IMR-90 (cell line): ENCODE results near the gene NINJ2. TPM values are rescaled to one million over a fixed set of nuclear protein-coding genes. Genes with fewer than 3 reads are reported as not detected.

ENCODE experiments used
- ATAC-seq: fragments of 200-7000 bp; cut with Tn5 transposase; 2 replicates; pipeline ENCODE4 v1.9.1; 2020; ENCODE audit warnings: low read depth, mild to moderate bottlenecking, moderate library complexity
- BruUV-seq: library from RNA; stranded (reverse); fragments of 400-500 nt; replicated peaks from 2 replicates; lab custom pipeline; 2021; lab: Mats Ljungman, UMichigan
- CTCF ChIA-PET: fragments of 300-600 bp; formaldehyde crosslinking; extraction: SDS; loops from one replicate; lab custom pipeline; 2021; ENCODE audit warnings: antibody characterized with exemption; lab: Yijun Ruan, JAX
- POLR2A ChIA-PET: fragments of 300-600 bp; sonication (Branson Sonifier 250); formaldehyde crosslinking; loops from one replicate; lab custom pipeline; 2022; ENCODE audit warnings: antibody characterized with exemption; ENCODE audit not compliant: unreplicated experiment; lab: Charles Lee
- DNase-seq: peaks from one replicate; pipeline ENCODE4 v3.0.0; 2013
- H2AFZ ChIP-seq: replicated peaks from 2 replicates; pipeline ENCODE3; 2013; ENCODE audit warnings: low read length, mild to moderate bottlenecking; ENCODE audit not compliant: poor library complexity
- H2AK5ac ChIP-seq: 2 replicates; pipeline ENCODE4 v1.6.1; 2013; ENCODE audit warnings: low read depth, low read length, inconsistent platforms
- H2AK9ac ChIP-seq: replicated peaks from 2 replicates; pipeline ENCODE3; 2013; ENCODE audit warnings: mild to moderate bottlenecking, low read depth, low read length, moderate library complexity; ENCODE audit not compliant: poor library complexity
- H2BK120ac ChIP-seq: 2 replicates; pipeline ENCODE4 v1.6.1; 2013; ENCODE audit warnings: low read depth, low read length, inconsistent platforms
- H2BK15ac ChIP-seq: 3 replicates; pipeline ENCODE4 v1.6.1; 2013; ENCODE audit warnings: low read depth, low read length, inconsistent platforms
- H2BK20ac ChIP-seq: 2 replicates; pipeline ENCODE4 v1.6.1; 2013; ENCODE audit warnings: low read depth, mild to moderate bottlenecking, inconsistent platforms, low read length, moderate library complexity
- H2BK5ac ChIP-seq: 2 replicates; pipeline ENCODE4 v1.6.1; 2013; ENCODE audit warnings: mild to moderate bottlenecking, low read depth, low read length, inconsistent platforms; ENCODE audit not compliant: poor library complexity, severe bottlenecking
- H3K14ac ChIP-seq: replicated peaks from 2 replicates; pipeline ENCODE4 v1.6.1; 2013; ENCODE audit warnings: low read depth, low read length, inconsistent platforms
- H3K18ac ChIP-seq: 2 replicates; pipeline ENCODE4 v1.6.1; 2013; ENCODE audit warnings: low read depth, low read length, control low read depth
- H3K23ac ChIP-seq: 2 replicates; pipeline ENCODE4 v1.6.1; 2013; ENCODE audit warnings: low read depth, low read length, inconsistent platforms
- H3K27ac ChIP-seq: 2 replicates; pipeline ENCODE4 v1.5.1; 2013; ENCODE audit warnings: mild to moderate bottlenecking, control low read depth, low read length; ENCODE audit not compliant: insufficient read depth
- H3K27me3 ChIP-seq: 2 replicates; pipeline ENCODE4 v1.6.1; 2013; ENCODE audit warnings: low read length; ENCODE audit not compliant: control insufficient read depth, insufficient read depth
- H3K36me3 ChIP-seq: 2 replicates; pipeline ENCODE4 v1.6.1; 2013; ENCODE audit warnings: low read length, mixed read lengths; ENCODE audit not compliant: control insufficient read depth, insufficient read depth
- H3K4ac ChIP-seq: 2 replicates; pipeline ENCODE4 v1.6.1; 2013; ENCODE audit warnings: low read depth, low read length, inconsistent platforms
- H3K4me1 ChIP-seq: 2 replicates; pipeline ENCODE4 v1.6.1; 2013; ENCODE audit warnings: low read length, mixed read lengths; ENCODE audit not compliant: control insufficient read depth, insufficient read depth
- H3K4me2 ChIP-seq: 2 replicates; pipeline ENCODE4 v1.6.1; 2013; ENCODE audit warnings: low read depth, mild to moderate bottlenecking, control low read depth, low read length, moderate library complexity
- H3K4me3 ChIP-seq: 2 replicates; pipeline ENCODE4 v1.5.1; 2013; ENCODE audit warnings: low read depth, mild to moderate bottlenecking, control low read depth, low read length, moderate library complexity; ENCODE audit not compliant: insufficient read depth
- H3K56ac ChIP-seq: 2 replicates; pipeline ENCODE4 v1.6.1; 2013; ENCODE audit warnings: low read length, inconsistent platforms; ENCODE audit not compliant: insufficient read depth; ENCODE audit errors: extremely low read depth
- H3K79me1 ChIP-seq, 2 experiments: 2 replicates each; pipeline ENCODE4 v1.6.1; 2013; ENCODE audit warnings: low read length in 2 of 2, inconsistent platforms in 1 of 2, low read depth in 1 of 2
- H3K9ac ChIP-seq: 2 replicates; pipeline ENCODE4 v1.6.1; 2013; ENCODE audit warnings: low read depth, low read length, control low read depth
- H3K9me1 ChIP-seq: 2 replicates; pipeline ENCODE4 v1.6.1; 2013; ENCODE audit warnings: low read length, inconsistent platforms; ENCODE audit not compliant: insufficient read depth
- H3K9me3 ChIP-seq: 2 replicates; pipeline ENCODE4 v1.6.1; 2013; ENCODE audit warnings: low read length; ENCODE audit not compliant: control insufficient read depth, insufficient read depth
- H4K20me1 ChIP-seq: 2 replicates; pipeline ENCODE4 v1.6.1; 2013; ENCODE audit warnings: low read length, inconsistent platforms; ENCODE audit not compliant: insufficient read depth
- H4K5ac ChIP-seq: 2 replicates; pipeline ENCODE4 v1.6.1; 2013; ENCODE audit warnings: mild to moderate bottlenecking, low read depth, low read length, control low read depth
- H4K8ac ChIP-seq, 2 experiments: 2 replicates each; pipeline ENCODE4 v1.6.1; 2013; ENCODE audit warnings: low read depth in 2 of 2, low read length in 2 of 2, control low read depth in 1 of 2, inconsistent platforms in 1 of 2
- H4K91ac ChIP-seq: 2 replicates; pipeline ENCODE4 v1.6.1; 2013; ENCODE audit warnings: low read depth, low read length, inconsistent platforms; ENCODE audit not compliant: insufficient read depth
- BHLHE40 ChIP-seq: fragments of 150-350 bp; IDR thresholded peaks from 2 replicates; pipeline ENCODE4 v1.6.1; 2016; ENCODE audit warnings: mild to moderate bottlenecking, low read depth, low read length
- CTCF ChIP-seq: conservative IDR thresholded peaks from 2 replicates; pipeline ENCODE4 v1.5.1; 2012; ENCODE audit warnings: mild to moderate bottlenecking, low read depth, low read length, improper control_type of control experiment
- FOS ChIP-seq: fragments of 150-350 bp; IDR thresholded peaks from 2 replicates; pipeline ENCODE4 v1.6.1; 2016; ENCODE audit warnings: low read depth, low read length
- MAFK ChIP-seq: IDR thresholded peaks from 2 replicates; pipeline ENCODE4 v1.6.1; 2012; ENCODE audit warnings: low read depth, low read length, improper control_type of control experiment
- MXI1 ChIP-seq: IDR thresholded peaks from 2 replicates; pipeline ENCODE4 v1.6.1; 2012; ENCODE audit warnings: low read depth, mild to moderate bottlenecking, low read length, moderate library complexity, borderline replicate concordance
- NFE2L2 ChIP-seq: fragments of 150-350 bp; IDR thresholded peaks from 2 replicates; pipeline ENCODE4 v1.6.1; 2016; ENCODE audit warnings: low read depth, mild to moderate bottlenecking, low read length
- RAD21 ChIP-seq: IDR thresholded peaks from 2 replicates; pipeline ENCODE4 v1.6.1; 2012; ENCODE audit warnings: low read length, improper control_type of control experiment
- WGBS, 2 experiments: methylation state at CpG; one replicate each; pipeline versions ENCODE4 v1.1.5 to v1.1.7; 2013; ENCODE audit warnings: missing lambda C conversion rate in 2 of 2; ENCODE audit not compliant: insufficient read length in 1 of 2; ENCODE audit errors: extremely low coverage in 2 of 2; 5-methylcytosine and 5-hydroxymethylcytosine counted together
- dilution Hi-C: fragments of 300-500 bp; cut with HindIII; formaldehyde crosslinking; loops from one replicate; pipeline ENCODE4 v1.14.3; 2018; ENCODE audit warnings: low sequenced_read_pairs; ENCODE audit not compliant: unreplicated experiment
- in situ Hi-C: fragments of 300-500 bp; cut with MboI; formaldehyde crosslinking; loops from 3 replicates; pipeline ENCODE4 v1.14.3; 2019; ENCODE audit warnings: low sequenced_read_pairs, inconsistent platforms, mixed read lengths
- intact Hi-C: fragments of 100-400 bp; cut with micrococcal nuclease; formaldehyde crosslinking; loops from 2 replicates; pipeline ENCODE4 v1.10.0; 2022
- polyA plus RNA-seq, 3 experiments: library from polyadenylated mRNA; depleted of rRNA; stranded (reverse); fragments of >200 nt; gene quantifications; 2 replicates each; pipeline ENCODE4 v1.2.3, GENCODE V29; 2012; ENCODE audit warnings: low replicate concordance in 1 of 3
- total RNA-seq: library from RNA; depleted of rRNA; stranded (reverse); fragments of >200 nt; gene quantifications from 2 replicates; pipeline ENCODE4 v1.2.3, GENCODE V29; 2012

NINJ2 gene
- total and polyA plus RNA-seq, 2 of the 4 experiments (the other 2 are of a cell fraction), result not detected

- no peak overlapping the region for H2BK15ac ChIP-seq
- no peak overlapping the region for H3K27ac ChIP-seq
- H3K14ac ChIP-seq, result no peak overlapping the region
- no peak overlapping the region for H3K56ac ChIP-seq
- dilution Hi-C loops (no loop called here), in situ Hi-C loops (no loop called here), intact Hi-C loops (no loop called here)
- no peaks in the 10 kb centered on the region for H4K20me1 ChIP-seq
- TF ChIP-seq MAFK (no peak), NFE2L2 (no peak), MXI1 (no peak), RAD21 (no peak), FOS (no peak), BHLHE40 (no peak), CTCF (no peak)
- BruUV-seq, result no TSS peak
- WGBS, 2 experiments, result 92% methylated on average over 4 of the region's 18 CpGs; no CpG with 5 or more reads in 1 of the 2 experiments
- H2BK5ac ChIP-seq, result no peak overlapping the region
- H3K4me2 ChIP-seq, result no peak overlapping the region
- peaks cover 5% of the 10 kb centered on the region; the same call in 1 of the 2 replicates for H3K9me3 ChIP-seq
- H3K27me3 ChIP-seq, result peaks cover 41% of the 10 kb centered on the region
- no peak overlapping the region for H2AK5ac ChIP-seq
- no peak overlapping the region for H3K23ac ChIP-seq
- ATAC-seq (no peak), DNase-seq (no peak)
- H2BK120ac ChIP-seq, result no peak overlapping the region
- no peak overlapping the region for H4K5ac ChIP-seq
- H2AFZ ChIP-seq, result no peak overlapping the region
- H2AK9ac ChIP-seq, result no peak overlapping the region
- no peak overlapping the region for H3K4ac ChIP-seq
- H3K4me3 ChIP-seq, result no peak overlapping the region
- no peak overlapping the region for H3K9ac ChIP-seq
- no peaks in the 10 kb centered on the region for H3K4me1 ChIP-seq
- no peaks in the 10 kb centered on the region for H3K79me1 ChIP-seq
- H3K36me3 ChIP-seq, result no peaks in the 10 kb centered on the region
- H2BK20ac ChIP-seq, result no peak overlapping the region
- H3K18ac ChIP-seq, result no peak overlapping the region
- no peaks in the 10 kb centered on the region for H3K9me1 ChIP-seq
- ChIA-PET CTCF (no interaction called here), POLR2A (no interaction called here)
- H4K91ac ChIP-seq, result no peak overlapping the region
- H4K8ac ChIP-seq, result no peak overlapping the region
Measured at GRCh38 chr12:587132-588023, 75.9 kb downstream of the NINJ2 start.
